Cardiac fibroblast (primary cell): ENCODE measurements around the gene RFX2.
"Not testable (repeated sequence)": the region's sequence is repeated elsewhere in the genome, so short reads cannot be mapped to it uniquely, and the experiment has no call there.

Source experiments
- DNase-seq, 2 donors: peaks; one replicate each; pipeline versions ENCODE4 v3.0.0 to v3.0.0-alpha.2; 2010; ENCODE audit warnings: low read depth in 2 of 2
- H3K4me3 ChIP-seq, 2 donors: replicated peaks in 1 of 2; 1 replicate in 1 of 2; 2 replicates in 1 of 2; pipeline ENCODE4 v1.5.1; 2011; ENCODE audit warnings: low read depth in 2 of 2, low read length in 2 of 2, mild to moderate bottlenecking in 2 of 2, moderate library complexity in 1 of 2
- CTCF ChIP-seq: IDR thresholded peaks from one replicate; pipeline ENCODE4 v1.5.1; 2011; ENCODE audit warnings: low read depth, mild to moderate bottlenecking, low read length, inconsistent platforms

Gene RFX2

GRCh38 chr19:6078068-6078467, 32.2 kb downstream of the RFX2 start:
- no peak overlapping the region for H3K4me3 ChIP-seq
- no peak for DNase-seq
- TF ChIP-seq CTCF, result no peak

- DNase-seq, result peak; percentile 90 to 94
- no peak overlapping the region for H3K4me3 ChIP-seq
- no peak for TF ChIP-seq CTCF
Observed at GRCh38 chr19:6076675-6077463, 33.4 kb downstream of the RFX2 start.

DNA sequence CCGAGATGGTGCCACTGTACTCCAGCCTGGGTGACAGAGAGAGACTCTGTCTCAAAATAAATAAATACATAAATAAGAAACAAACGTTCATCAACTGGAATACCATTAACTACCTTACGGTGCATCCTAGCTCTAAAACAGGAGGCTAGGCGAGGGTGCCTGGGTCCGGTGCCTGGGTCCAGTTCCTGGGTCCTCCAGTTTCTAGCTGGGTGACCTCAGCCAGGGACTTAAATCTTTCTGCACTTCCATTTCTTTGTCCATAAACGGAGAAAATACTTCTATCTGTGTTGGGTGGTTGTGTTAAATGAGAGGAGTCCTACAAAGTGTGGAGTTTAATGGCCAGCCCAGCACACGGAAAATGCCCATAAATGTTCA, 34.0 kb downstream of the RFX2 start:
- DNase-seq, result no peak
- no peak overlapping the region for H3K4me3 ChIP-seq
- no peak for TF ChIP-seq CTCF

- TF ChIP-seq CTCF, result no peak
- no peak overlapping the region for H3K4me3 ChIP-seq
- DNase-seq, result no peak
Observed at GRCh38 chr19:6074709-6075403, 35.4 kb downstream of the RFX2 start.

DNA sequence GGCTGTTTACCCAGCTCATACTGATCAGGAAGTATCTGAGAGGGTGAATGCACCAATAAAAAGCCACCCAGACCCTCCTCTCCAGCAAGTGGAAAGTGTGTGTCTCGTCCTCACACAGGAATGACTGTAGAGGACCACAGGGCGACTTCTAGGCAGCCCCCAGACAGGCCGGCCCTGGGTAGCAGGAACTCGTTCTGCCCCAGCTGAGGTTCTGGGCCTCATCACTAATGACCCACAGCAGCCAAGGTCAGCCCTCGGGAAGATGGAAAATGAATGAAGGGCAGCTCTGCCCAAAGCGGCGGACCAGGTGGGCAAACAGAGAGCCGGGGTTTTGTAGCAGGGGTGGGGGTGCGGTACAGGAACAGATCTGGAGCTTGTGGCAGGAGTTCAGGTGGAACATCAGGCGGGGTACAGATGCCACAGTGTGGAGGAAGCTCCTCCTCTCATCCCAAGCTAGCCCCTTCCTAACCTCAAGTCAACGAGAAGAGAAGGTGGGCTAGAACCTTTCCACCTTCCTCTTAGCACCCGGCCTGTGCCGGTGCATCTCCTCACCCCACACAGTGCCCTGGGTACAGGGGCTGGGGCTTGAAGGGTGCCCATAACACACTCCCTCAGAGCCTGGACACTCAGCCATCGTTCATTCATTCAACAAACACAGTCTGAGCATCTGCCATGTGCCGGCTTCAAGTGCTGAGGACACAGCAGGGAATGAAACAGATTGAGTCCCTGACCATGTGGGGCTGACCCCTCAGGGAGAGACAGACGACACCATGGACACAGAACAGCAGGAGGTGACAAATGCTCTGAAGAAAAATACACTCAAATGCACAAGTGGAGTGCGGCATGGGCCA, 36.2 kb downstream of the RFX2 start:
- no peak for DNase-seq
- TF ChIP-seq CTCF, result no peak
- H3K4me3 ChIP-seq, result no peak overlapping the region

- not testable (repeated sequence) for H3K4me3 ChIP-seq, DNase-seq
Observed at GRCh38 chr19:6073233-6073632, 37.1 kb downstream of the RFX2 start.

DNA sequence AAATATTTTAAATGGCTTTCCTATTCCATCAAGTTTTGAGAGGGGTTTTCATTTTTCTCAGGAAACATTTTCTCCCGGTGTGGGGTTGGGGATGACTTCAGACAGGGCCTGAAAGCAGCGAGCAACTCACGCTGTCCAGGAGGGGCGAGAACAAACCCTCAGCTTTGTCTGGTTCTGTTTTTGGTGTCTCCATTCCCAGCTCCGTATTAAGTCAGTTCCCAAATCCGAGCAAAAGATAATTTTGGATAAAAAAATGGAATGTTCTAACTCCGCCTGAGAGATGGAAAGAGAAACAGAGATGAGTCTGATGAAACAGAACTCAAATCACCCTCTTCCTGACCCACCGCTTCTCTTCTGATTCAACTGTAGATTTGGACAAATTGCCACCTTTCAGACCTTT, 38.4 kb downstream of the RFX2 start:
- TF ChIP-seq CTCF, result no peak
- DNase-seq, result no peak

More for the DNA sequence above, 38.4 kb downstream of the RFX2 start:
- H3K4me3 ChIP-seq, result no peak overlapping the region
